ENCODE measurements around the gene HILPDA.

- TF ChIP-seq EZH2 (IDR thresholded peaks at IDR 0.05; ENCODE audit: insufficient read depth, poor library complexity, severe bottlenecking): no peak
- TF ChIP-seq EZH2phosphoT487 (IDR thresholded peaks at IDR 0.05; ENCODE audit: insufficient read depth, low read depth): no peak
Observed at GRCh38 chr7:128459394-128459878, 3.8 kb downstream of the HILPDA start.
